Astrocyte (in vitro differentiated cells and primary cell): ENCODE results near the gene DAAM2.

Experiments used
- CTCF ChIP-seq: IDR thresholded peaks from 2 replicates; pipeline ENCODE4 v1.5.1; 2011; ENCODE audit warnings: low read depth, mild to moderate bottlenecking, inconsistent platforms, low read length, moderate library complexity; ENCODE audit not compliant: insufficient read depth
- EZH2 ChIP-seq: IDR thresholded peaks from 2 replicates; pipeline ENCODE4 v1.6.1; 2012; ENCODE audit warnings: mild to moderate bottlenecking, low read length, inconsistent platforms; ENCODE audit not compliant: insufficient read depth

- TF ChIP-seq CTCF: no peak
- no peak for TF ChIP-seq EZH2
Observed at GRCh38 chr6:39812853-39813533, 20.8 kb downstream of the DAAM2 start.
